ENCODE results near the gene SH3RF3. TPM values are rescaled to one million over a fixed set of nuclear protein-coding genes. Genes with fewer than 3 reads are reported as not detected.

The SH3RF3 gene
- total RNA-seq, 1 experiment from 2014 or later = 1.0 TPM

- POLR2A ChIA-PET = no interaction called here
- TF ChIP-seq NR1H2 (CRISPR knock-in tag; IDR thresholded peaks at IDR 0.05) (no peak), ATF3 (CRISPR knock-in tag; conservative IDR thresholded peaks at IDR 0.05) (no peak), TEAD4 (CRISPR knock-in tag; IDR thresholded peaks at IDR 0.05) (no peak), USF2 (CRISPR knock-in tag; IDR thresholded peaks at IDR 0.05) (no peak), ZNF416 (CRISPR knock-in tag; IDR thresholded peaks at IDR 0.05) (no peak), FOXJ3 (CRISPR knock-in tag; IDR thresholded peaks at IDR 0.05; ENCODE audit: borderline replicate concordance) (no peak), ESRRA (CRISPR knock-in tag; IDR thresholded peaks at IDR 0.05; ENCODE audit: borderline replicate concordance) (no peak), ZBTB21 (CRISPR knock-in tag; IDR thresholded peaks at IDR 0.05; ENCODE audit: borderline replicate concordance) (no peak), TCF7 (CRISPR knock-in tag; IDR thresholded peaks at IDR 0.05; ENCODE audit: low read depth) (no peak), ELF4 (CRISPR knock-in tag; IDR thresholded peaks at IDR 0.05; ENCODE audit: low read depth) (no peak), FOXP1 (CRISPR knock-in tag; IDR thresholded peaks at IDR 0.05; ENCODE audit: borderline replicate concordance) (no peak), ZNF671 (CRISPR knock-in tag; IDR thresholded peaks at IDR 0.05) (no peak), ZNF396 (CRISPR knock-in tag; IDR thresholded peaks at IDR 0.05; ENCODE audit: borderline replicate concordance) (no peak), TEAD1 (CRISPR knock-in tag; IDR thresholded peaks at IDR 0.05) (no peak), CREM (CRISPR knock-in tag; IDR thresholded peaks at IDR 0.05) (no peak)
- TF ChIP-seq, protein P1, sequence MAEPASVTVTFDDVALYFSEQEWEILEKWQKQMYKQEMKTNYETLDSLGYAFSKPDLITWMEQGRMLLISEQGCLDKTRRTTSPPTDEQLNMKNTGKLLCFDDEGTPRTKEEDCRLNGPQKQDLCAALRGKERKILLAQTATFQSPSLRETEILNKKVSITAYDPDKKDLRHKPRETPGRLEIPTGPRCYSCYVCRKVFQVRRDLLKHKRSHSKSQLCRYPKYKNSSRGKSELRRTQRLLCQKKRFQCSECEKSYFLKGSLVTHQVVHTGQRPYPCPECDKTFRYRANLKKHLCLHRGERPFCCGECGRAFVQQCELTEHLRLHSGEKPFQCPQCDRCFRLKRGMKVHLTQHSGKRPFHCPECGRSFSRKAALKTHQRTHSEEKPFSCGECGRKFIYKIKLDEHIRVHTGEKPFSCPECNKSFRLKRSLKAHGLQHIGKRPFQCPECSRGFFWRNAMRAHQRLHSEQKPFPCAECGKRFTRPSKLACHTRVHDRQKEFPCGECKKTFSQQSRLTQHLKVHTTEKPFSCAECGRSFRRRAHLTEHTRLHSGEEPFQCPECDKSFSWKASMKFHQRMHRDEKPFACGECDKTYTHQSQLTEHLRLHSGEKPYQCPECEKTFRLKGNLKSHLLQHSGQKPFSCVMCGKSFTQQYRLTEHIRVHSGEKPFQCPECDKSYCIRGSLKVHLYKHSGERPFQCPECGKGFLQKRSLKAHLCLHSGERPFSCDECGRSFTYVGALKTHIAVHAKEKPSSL (CRISPR knock-in tag; conservative IDR thresholded peaks at IDR 0.05) = no peak
- TF ChIP-seq, protein P2, sequence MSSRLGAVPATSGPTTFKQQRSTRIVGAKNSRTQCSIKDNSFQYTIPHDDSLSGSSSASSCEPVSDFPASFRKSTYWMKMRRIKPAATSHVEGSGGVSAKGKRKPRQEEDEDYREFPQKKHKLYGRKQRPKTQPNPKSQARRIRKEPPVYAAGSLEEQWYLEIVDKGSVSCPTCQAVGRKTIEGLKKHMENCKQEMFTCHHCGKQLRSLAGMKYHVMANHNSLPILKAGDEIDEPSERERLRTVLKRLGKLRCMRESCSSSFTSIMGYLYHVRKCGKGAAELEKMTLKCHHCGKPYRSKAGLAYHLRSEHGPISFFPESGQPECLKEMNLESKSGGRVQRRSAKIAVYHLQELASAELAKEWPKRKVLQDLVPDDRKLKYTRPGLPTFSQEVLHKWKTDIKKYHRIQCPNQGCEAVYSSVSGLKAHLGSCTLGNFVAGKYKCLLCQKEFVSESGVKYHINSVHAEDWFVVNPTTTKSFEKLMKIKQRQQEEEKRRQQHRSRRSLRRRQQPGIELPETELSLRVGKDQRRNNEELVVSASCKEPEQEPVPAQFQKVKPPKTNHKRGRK (CRISPR knock-in tag; IDR thresholded peaks at IDR 0.05; ENCODE audit: borderline replicate concordance) = no peak
- TF ChIP-seq, protein P3, sequence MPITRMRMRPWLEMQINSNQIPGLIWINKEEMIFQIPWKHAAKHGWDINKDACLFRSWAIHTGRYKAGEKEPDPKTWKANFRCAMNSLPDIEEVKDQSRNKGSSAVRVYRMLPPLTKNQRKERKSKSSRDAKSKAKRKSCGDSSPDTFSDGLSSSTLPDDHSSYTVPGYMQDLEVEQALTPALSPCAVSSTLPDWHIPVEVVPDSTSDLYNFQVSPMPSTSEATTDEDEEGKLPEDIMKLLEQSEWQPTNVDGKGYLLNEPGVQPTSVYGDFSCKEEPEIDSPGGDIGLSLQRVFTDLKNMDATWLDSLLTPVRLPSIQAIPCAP (CRISPR knock-in tag; IDR thresholded peaks at IDR 0.05) = no peak
- Mint-ChIP-seq H3K9me3 (peaks cover 26% of the 10 kb centered on the region), H3K4me3 (no peak overlapping the region), H3K36me3 (no peaks in the 10 kb centered on the region), H3K27ac (no peak overlapping the region), H3K27me3 (ENCODE audit: low read depth) (peaks cover 11% of the 10 kb centered on the region), H3K4me1 (no peaks in the 10 kb centered on the region)
- CTCF ChIA-PET = no interaction called here
- ATAC-seq = no peak
- no peak for DNase-seq (ENCODE audit: low spot score)
Measured at GRCh38 chr2:109087055-109087663, 41.8 kb upstream of the SH3RF3 start.

GRCh38 chr2:109089602-109090300 lies 39.3 kb upstream of the SH3RF3 start:
- no peak for ATAC-seq
- H3K27ac Mint-ChIP-seq = no peak overlapping the region
- H3K4me3 Mint-ChIP-seq = no peak overlapping the region
- H3K9me3 Mint-ChIP-seq = peaks cover 44% of the 10 kb centered on the region
- H3K4me1 Mint-ChIP-seq = no peaks in the 10 kb centered on the region
- TF ChIP-seq, protein P1 (CRISPR knock-in tag; conservative IDR thresholded peaks at IDR 0.05) = no peak
- TF ChIP-seq JUN (CRISPR knock-in tag; IDR thresholded peaks at IDR 0.05) (no peak), ZNF281 (CRISPR knock-in tag; IDR thresholded peaks at IDR 0.05) (no peak)
- TF ChIP-seq, protein P4, sequence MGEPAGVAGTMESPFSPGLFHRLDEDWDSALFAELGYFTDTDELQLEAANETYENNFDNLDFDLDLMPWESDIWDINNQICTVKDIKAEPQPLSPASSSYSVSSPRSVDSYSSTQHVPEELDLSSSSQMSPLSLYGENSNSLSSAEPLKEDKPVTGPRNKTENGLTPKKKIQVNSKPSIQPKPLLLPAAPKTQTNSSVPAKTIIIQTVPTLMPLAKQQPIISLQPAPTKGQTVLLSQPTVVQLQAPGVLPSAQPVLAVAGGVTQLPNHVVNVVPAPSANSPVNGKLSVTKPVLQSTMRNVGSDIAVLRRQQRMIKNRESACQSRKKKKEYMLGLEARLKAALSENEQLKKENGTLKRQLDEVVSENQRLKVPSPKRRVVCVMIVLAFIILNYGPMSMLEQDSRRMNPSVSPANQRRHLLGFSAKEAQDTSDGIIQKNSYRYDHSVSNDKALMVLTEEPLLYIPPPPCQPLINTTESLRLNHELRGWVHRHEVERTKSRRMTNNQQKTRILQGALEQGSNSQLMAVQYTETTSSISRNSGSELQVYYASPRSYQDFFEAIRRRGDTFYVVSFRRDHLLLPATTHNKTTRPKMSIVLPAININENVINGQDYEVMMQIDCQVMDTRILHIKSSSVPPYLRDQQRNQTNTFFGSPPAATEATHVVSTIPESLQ (CRISPR knock-in tag; IDR thresholded peaks at IDR 0.05) = no peak
- ChIA-PET CTCF (no interaction called here), POLR2A (no interaction called here)
- H3K36me3 Mint-ChIP-seq = peaks cover 18% of the 10 kb centered on the region
- H3K27me3 Mint-ChIP-seq (ENCODE audit: low read depth) = peaks cover 10% of the 10 kb centered on the region
- no peak for DNase-seq (ENCODE audit: low spot score)

All from WTC11 (cell line).